DND-41 (cell line): ENCODE measurements around the gene PHF2.

ENCODE experiments used
- ATAC-seq: fragments of 200-7000 bp; cut with Tn5 transposase; 3 replicates; pipeline ENCODE4 v1.9.1; 2021; ENCODE audit warnings: low read depth; ENCODE audit not compliant: insufficient read depth
- DNase-seq: peaks from one replicate; pipeline ENCODE4 v3.0.0-alpha.2; 2020
- H2AFZ ChIP-seq: 2 replicates; pipeline ENCODE4 v1.6.0; 2012; ENCODE audit warnings: low read depth, low read length
- H3K27ac ChIP-seq: 2 replicates; pipeline ENCODE4 v1.5.1; 2012; ENCODE audit warnings: low read length, inconsistent platforms
- H3K27me3 ChIP-seq: fragments of 200-600 bp; sonication (generic); 2 replicates; pipeline ENCODE4 v1.6.0; 2012; ENCODE audit warnings: low read length, mild to moderate bottlenecking, inconsistent platforms; ENCODE audit not compliant: insufficient read depth, poor library complexity
- H3K36me3 ChIP-seq: 2 replicates; pipeline ENCODE4 v1.5.1; 2012; ENCODE audit warnings: low read length, inconsistent platforms; ENCODE audit not compliant: insufficient read depth
- H3K4me1 ChIP-seq: 2 replicates; pipeline ENCODE4 v1.5.1; 2012; ENCODE audit warnings: mild to moderate bottlenecking, low read length; ENCODE audit not compliant: insufficient read depth
- H3K4me2 ChIP-seq: 2 replicates; pipeline ENCODE4 v1.6.0; 2012; ENCODE audit warnings: mild to moderate bottlenecking, moderate library complexity, low read length, inconsistent platforms; ENCODE audit not compliant: insufficient read depth
- H3K4me3 ChIP-seq, 2 experiments: fragments of 200-600 bp in 1 of 2; shearing (Covaris generic) in 1 of 2; 2 replicates each; pipeline ENCODE4 v1.5.1; 2012 to 2016; ENCODE audit warnings: inconsistent platforms in 2 of 2, low read length in 2 of 2, mild to moderate bottlenecking in 2 of 2, low read depth in 1 of 2, moderate library complexity in 1 of 2
- H3K79me2 ChIP-seq: 2 replicates; pipeline ENCODE4 v1.6.0; 2012; ENCODE audit warnings: low read length, inconsistent platforms; ENCODE audit not compliant: insufficient read depth
- H3K9ac ChIP-seq: 2 replicates; pipeline ENCODE4 v1.6.0; 2012; ENCODE audit warnings: low read depth, mild to moderate bottlenecking, inconsistent platforms, low read length, moderate library complexity
- H3K9me3 ChIP-seq: 2 replicates; pipeline ENCODE4 v1.5.1; 2012; ENCODE audit warnings: low read length, moderate library complexity, mild to moderate bottlenecking, inconsistent platforms; ENCODE audit not compliant: insufficient read depth, severe bottlenecking
- H4K20me1 ChIP-seq: 2 replicates; pipeline ENCODE4 v1.6.0; 2012; ENCODE audit warnings: low read length; ENCODE audit not compliant: insufficient read depth
- EZH2 ChIP-seq: IDR thresholded peaks from 3 replicates; pipeline ENCODE4 v1.6.1; 2012; ENCODE audit warnings: borderline replicate concordance, low read depth, mild to moderate bottlenecking, moderate library complexity, low read length, inconsistent platforms; ENCODE audit not compliant: severe bottlenecking
- TF ChIP-seq, protein P1 (sequence below): IDR thresholded peaks from 2 replicates; pipeline ENCODE4 v1.5.1; 2012; ENCODE audit warnings: borderline replicate concordance, low read length, moderate library complexity, mild to moderate bottlenecking; ENCODE audit not compliant: poor library complexity, severe bottlenecking; ENCODE audit errors: extremely low read depth

The PHF2 gene

GRCh38 chr9:93603906-93604326, 27.5 kb downstream of the PHF2 start:
- H3K4me1 ChIP-seq, result no peaks in the 10 kb centered on the region
- no peaks in the 10 kb centered on the region for H3K36me3 ChIP-seq
- H3K4me2 ChIP-seq, result no peak overlapping the region
- ATAC-seq (no peak), DNase-seq (no peak)
- TF ChIP-seq, protein P1, sequence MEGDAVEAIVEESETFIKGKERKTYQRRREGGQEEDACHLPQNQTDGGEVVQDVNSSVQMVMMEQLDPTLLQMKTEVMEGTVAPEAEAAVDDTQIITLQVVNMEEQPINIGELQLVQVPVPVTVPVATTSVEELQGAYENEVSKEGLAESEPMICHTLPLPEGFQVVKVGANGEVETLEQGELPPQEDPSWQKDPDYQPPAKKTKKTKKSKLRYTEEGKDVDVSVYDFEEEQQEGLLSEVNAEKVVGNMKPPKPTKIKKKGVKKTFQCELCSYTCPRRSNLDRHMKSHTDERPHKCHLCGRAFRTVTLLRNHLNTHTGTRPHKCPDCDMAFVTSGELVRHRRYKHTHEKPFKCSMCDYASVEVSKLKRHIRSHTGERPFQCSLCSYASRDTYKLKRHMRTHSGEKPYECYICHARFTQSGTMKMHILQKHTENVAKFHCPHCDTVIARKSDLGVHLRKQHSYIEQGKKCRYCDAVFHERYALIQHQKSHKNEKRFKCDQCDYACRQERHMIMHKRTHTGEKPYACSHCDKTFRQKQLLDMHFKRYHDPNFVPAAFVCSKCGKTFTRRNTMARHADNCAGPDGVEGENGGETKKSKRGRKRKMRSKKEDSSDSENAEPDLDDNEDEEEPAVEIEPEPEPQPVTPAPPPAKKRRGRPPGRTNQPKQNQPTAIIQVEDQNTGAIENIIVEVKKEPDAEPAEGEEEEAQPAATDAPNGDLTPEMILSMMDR, result no peak
- TF ChIP-seq EZH2, result no peak
- H3K27ac ChIP-seq, result no peak overlapping the region
- H3K9ac ChIP-seq, result no peak overlapping the region
- H4K20me1 ChIP-seq, result peaks cover 39% of the 10 kb centered on the region
- no peak overlapping the region for H3K4me3 ChIP-seq
- no peaks in the 10 kb centered on the region for H3K27me3 ChIP-seq
- no peaks in the 10 kb centered on the region for H3K9me3 ChIP-seq
- H2AFZ ChIP-seq, result no peak overlapping the region
- peaks cover 90% of the 10 kb centered on the region for H3K79me2 ChIP-seq

DNA sequence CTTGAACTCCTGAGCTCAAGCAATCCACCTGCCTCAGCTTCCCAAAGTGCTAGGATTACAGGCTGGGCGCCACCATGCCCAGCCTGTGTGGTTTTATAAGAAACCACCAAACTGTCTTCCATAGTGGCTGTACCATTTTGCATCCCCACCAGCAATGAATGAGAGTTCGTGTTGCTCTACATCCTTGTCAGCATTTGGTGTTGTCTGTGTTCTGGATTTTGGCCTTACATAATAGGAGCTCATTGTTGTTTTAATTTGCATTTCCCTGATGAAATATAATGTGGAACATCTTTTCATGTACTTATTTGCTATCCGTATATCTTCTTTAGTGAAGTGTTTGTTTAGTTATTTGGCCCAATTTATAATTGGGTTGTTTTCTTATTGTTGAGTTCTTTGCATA, 29.8 kb downstream of the PHF2 start:
- peaks cover 90% of the 10 kb centered on the region for H3K79me2 ChIP-seq
- no peak for ATAC-seq

GRCh38 chr9:93610206-93610605, 33.8 kb downstream of the PHF2 start:
- peaks cover 95% of the 10 kb centered on the region for H3K79me2 ChIP-seq
- no peak for ATAC-seq
- peaks cover 10% of the 10 kb centered on the region for H3K9me3 ChIP-seq

More for the DNA sequence above, 29.8 kb downstream of the PHF2 start:
- TF ChIP-seq, protein P1, result no peak
- TF ChIP-seq EZH2, result no peak
- Histone ChIP-seq H3K9ac (no peak overlapping the region), H3K27me3 (no peaks in the 10 kb centered on the region), H3K4me1 (no peaks in the 10 kb centered on the region), H3K36me3 (no peaks in the 10 kb centered on the region), H3K9me3 (peaks cover 10% of the 10 kb centered on the region), H3K4me3 (no peak overlapping the region), H4K20me1 (peaks cover 16% of the 10 kb centered on the region; the same call in 1 of the 2 replicates), H3K27ac (no peak overlapping the region), H2AFZ (no peak overlapping the region), H3K4me2 (no peak overlapping the region)
- DNase-seq, result no peak

DNA sequence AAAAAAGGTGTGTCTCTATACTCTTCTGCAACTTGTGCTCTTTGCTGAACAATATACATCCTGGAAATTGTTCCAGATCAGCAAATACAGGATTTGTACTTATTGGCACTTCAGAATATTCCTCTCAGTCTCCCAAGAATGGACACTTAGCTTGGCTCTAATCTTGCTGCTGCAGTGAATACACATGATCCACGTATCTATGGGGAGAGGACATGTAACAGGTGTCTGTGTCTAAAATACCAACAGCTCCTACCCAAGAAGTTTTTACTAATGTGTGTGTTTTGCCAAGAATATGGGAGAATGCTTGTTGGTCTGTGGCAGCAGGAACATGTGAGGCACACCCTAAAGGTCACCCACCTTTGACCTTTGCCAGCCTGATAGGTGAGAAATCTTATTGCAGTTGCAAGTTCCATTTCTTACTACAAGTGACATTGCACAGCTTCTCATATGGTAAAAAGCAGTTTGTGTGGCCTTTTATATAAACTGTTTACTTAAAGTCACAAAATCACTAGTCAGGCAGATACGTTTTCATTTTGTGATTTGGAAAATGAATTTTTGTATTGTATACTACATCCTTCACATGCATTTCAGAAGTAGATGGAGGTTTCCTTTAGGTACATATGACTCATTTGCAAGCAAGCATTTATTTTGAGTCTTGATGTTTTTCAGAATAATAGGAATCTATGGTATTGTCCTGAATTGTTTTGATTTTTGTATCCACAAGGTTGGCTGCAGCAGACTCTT, 35.8 kb downstream of the PHF2 start:
- H3K9ac ChIP-seq, result no peak overlapping the region
- DNase-seq (no peak), ATAC-seq (no peak)
- H3K4me1 ChIP-seq, result no peaks in the 10 kb centered on the region
- TF ChIP-seq, protein P1, result no peak
- TF ChIP-seq EZH2, result no peak
- H3K27ac ChIP-seq, result no peak overlapping the region
- no peak overlapping the region for H3K4me3 ChIP-seq
- H3K79me2 ChIP-seq, result peaks cover 93% of the 10 kb centered on the region
- no peaks in the 10 kb centered on the region; the same call in 1 of the 2 replicates for H3K36me3 ChIP-seq
- peaks cover 10% of the 10 kb centered on the region for H3K9me3 ChIP-seq
- no peak overlapping the region for H3K4me2 ChIP-seq
- no peak overlapping the region for H2AFZ ChIP-seq
- H4K20me1 ChIP-seq, result peaks cover 28% of the 10 kb centered on the region
- no peaks in the 10 kb centered on the region for H3K27me3 ChIP-seq

More at GRCh38 chr9:93610206-93610605, 33.8 kb downstream of the PHF2 start:
- DNase-seq, result no peak
- no peak for TF ChIP-seq EZH2
- Histone ChIP-seq H3K4me2 (no peak overlapping the region), H4K20me1 (peaks cover 15% of the 10 kb centered on the region), H3K36me3 (no peaks in the 10 kb centered on the region; the same call in 1 of the 2 replicates), H3K9ac (no peak overlapping the region), H3K27ac (no peak overlapping the region), H3K27me3 (no peaks in the 10 kb centered on the region), H3K4me3 (no peak overlapping the region), H2AFZ (no peak overlapping the region), H3K4me1 (no peaks in the 10 kb centered on the region)
